HepG2 (cell line): ENCODE results near the gene PSPH. TPM values are rescaled to one million over a fixed set of nuclear protein-coding genes. Genes with fewer than 3 reads are reported as not detected.

Experiments
- ARHGAP35 ChIP-seq: sonication (generic); formaldehyde crosslinking; IDR thresholded peaks from 2 replicates; pipeline ENCODE4 v1.9.0; 2022; ENCODE audit warnings: mild to moderate bottlenecking, inconsistent platforms, moderate library complexity, missing genetic modification reagents, borderline replicate concordance
- ATF6 ChIP-seq: sonication (generic); formaldehyde crosslinking; conservative IDR thresholded peaks from 2 replicates; pipeline ENCODE4 v1.4.0; 2020; ENCODE audit warnings: missing genetic modification reagents
- HNRNPK ChIP-seq: fragments of 200-400 bp; formaldehyde crosslinking; IDR thresholded peaks from 2 replicates; pipeline ENCODE4 v1.6.1; 2018; ENCODE audit warnings: low read length, low read depth, moderate library complexity, mild to moderate bottlenecking; ENCODE audit not compliant: poor library complexity, severe bottlenecking
- RBM39 ChIP-seq: fragments of 200-400 bp; formaldehyde crosslinking; IDR thresholded peaks from one replicate; pipeline ENCODE4 v1.6.1; 2018; ENCODE audit warnings: antibody characterized with exemption, mild to moderate bottlenecking, low read depth, low read length; ENCODE audit not compliant: poor library complexity, severe bottlenecking
- RFX1 ChIP-seq: fragments of 450-650 bp; IDR thresholded peaks from 2 replicates; pipeline ENCODE4 v1.6.1; 2017
- SKI ChIP-seq: fragments of 450-650 bp; IDR thresholded peaks from one replicate; pipeline ENCODE4 v1.6.1; 2018; ENCODE audit warnings: mild to moderate bottlenecking; ENCODE audit not compliant: partially characterized antibody
- SNRNP70 ChIP-seq: fragments of 200-400 bp; formaldehyde crosslinking; IDR thresholded peaks from 2 replicates; pipeline ENCODE4 v1.6.1; 2017; ENCODE audit warnings: mild to moderate bottlenecking, low read depth, low read length, moderate library complexity
- WIZ ChIP-seq: sonication (generic); formaldehyde crosslinking; IDR thresholded peaks from 2 replicates; pipeline ENCODE4 v1.5.1; 2020; ENCODE audit warnings: mild to moderate bottlenecking, missing genetic modification reagents
- ZBTB3 ChIP-seq: sonication (generic); formaldehyde crosslinking; IDR thresholded peaks from 2 replicates; pipeline ENCODE4 v1.4.0; 2020; ENCODE audit warnings: low read depth, mild to moderate bottlenecking, moderate library complexity, missing genetic modification reagents, borderline replicate concordance
- ZNF329 ChIP-seq: sonication (generic); formaldehyde crosslinking; IDR thresholded peaks from 2 replicates; pipeline ENCODE4 v1.9.0; 2021; ENCODE audit warnings: low read depth, mild to moderate bottlenecking, missing genetic modification reagents
- ZNF484 ChIP-seq: sonication (generic); formaldehyde crosslinking; IDR thresholded peaks from 2 replicates; pipeline ENCODE4 v1.5.1; 2020; ENCODE audit warnings: mild to moderate bottlenecking, low read depth, missing genetic modification reagents, borderline replicate concordance
- ZNF562 ChIP-seq: sonication (generic); formaldehyde crosslinking; IDR thresholded peaks from 2 replicates; pipeline ENCODE4 v1.8.0; 2022; ENCODE audit warnings: missing genetic modification reagents, borderline replicate concordance
- ZNF7 ChIP-seq: IDR thresholded peaks from 2 replicates; pipeline ENCODE4 v1.6.1; 2016; ENCODE audit warnings: missing biosample characterization, missing genetic modification reagents
- ZNF761 ChIP-seq: sonication (generic); formaldehyde crosslinking; conservative IDR thresholded peaks from 2 replicates; pipeline ENCODE4 v1.4.0; 2020; ENCODE audit warnings: mild to moderate bottlenecking, missing genetic modification reagents
- polyA plus RNA-seq, 8 experiments: library from polyadenylated mRNA; depleted of rRNA in 3 of 8; stranded (reverse) in 7 of 8; unstranded in 1 of 8; fragments of >200 nt; fragmentation: Illumina TruSeq in 4 of 8; extraction: Trizol in 4 of 8; gene quantifications; 2 replicates each; pipeline versions ENCODE4 v1.2.1 to v1.2.3, GENCODE V29; 2011 to 2016; ENCODE audit warnings: low read depth in 4 of 8, missing spikeins in 1 of 8, mixed read lengths in 1 of 8; ENCODE audit not compliant: insufficient read depth in 1 of 8
- total RNA-seq, 5 experiments: library from RNA; depleted of rRNA; stranded (reverse); fragments of >200 nt; fragmentation: Illumina TruSeq; extraction: Trizol; gene quantifications; 2 replicates each; pipeline ENCODE4 v1.2.3, GENCODE V29; 2016; ENCODE audit warnings: low read depth in 1 of 5
- TF ChIP-seq, protein P1 (sequence below): sonication (generic); formaldehyde crosslinking; IDR thresholded peaks from 2 replicates; pipeline ENCODE4 v1.8.1; 2022; ENCODE audit warnings: low read depth, mild to moderate bottlenecking, missing genetic modification reagents
- TF ChIP-seq, protein P2 (sequence below), 2 experiments: sonication (generic) in 1 of 2; formaldehyde crosslinking in 1 of 2; IDR thresholded peaks; 2 replicates each; pipeline versions ENCODE4 v1.5.1 to v1.6.1; 2011 to 2020; ENCODE audit warnings: borderline replicate concordance in 1 of 2, low read depth in 1 of 2, low read length in 1 of 2, mild to moderate bottlenecking in 1 of 2, missing genetic modification reagents in 1 of 2, moderate library complexity in 1 of 2
- TF ChIP-seq, protein P3 (sequence below): sonication (generic); formaldehyde crosslinking; IDR thresholded peaks from 2 replicates; pipeline ENCODE4 v1.4.0; 2020; ENCODE audit warnings: mild to moderate bottlenecking, missing genetic modification reagents
- TF ChIP-seq, protein P4 (sequence below): sonication (generic); formaldehyde crosslinking; IDR thresholded peaks from 2 replicates; pipeline ENCODE4 v1.5.1; 2020; ENCODE audit warnings: missing genetic modification reagents, mild to moderate bottlenecking, borderline replicate concordance

PSPH gene
- total and polyA plus RNA-seq, 2 of the 13 experiments (the other 11 are each of a cell fraction or from before 2014, with no cell fraction given), result 85.5 to 124 TPM

DNA sequence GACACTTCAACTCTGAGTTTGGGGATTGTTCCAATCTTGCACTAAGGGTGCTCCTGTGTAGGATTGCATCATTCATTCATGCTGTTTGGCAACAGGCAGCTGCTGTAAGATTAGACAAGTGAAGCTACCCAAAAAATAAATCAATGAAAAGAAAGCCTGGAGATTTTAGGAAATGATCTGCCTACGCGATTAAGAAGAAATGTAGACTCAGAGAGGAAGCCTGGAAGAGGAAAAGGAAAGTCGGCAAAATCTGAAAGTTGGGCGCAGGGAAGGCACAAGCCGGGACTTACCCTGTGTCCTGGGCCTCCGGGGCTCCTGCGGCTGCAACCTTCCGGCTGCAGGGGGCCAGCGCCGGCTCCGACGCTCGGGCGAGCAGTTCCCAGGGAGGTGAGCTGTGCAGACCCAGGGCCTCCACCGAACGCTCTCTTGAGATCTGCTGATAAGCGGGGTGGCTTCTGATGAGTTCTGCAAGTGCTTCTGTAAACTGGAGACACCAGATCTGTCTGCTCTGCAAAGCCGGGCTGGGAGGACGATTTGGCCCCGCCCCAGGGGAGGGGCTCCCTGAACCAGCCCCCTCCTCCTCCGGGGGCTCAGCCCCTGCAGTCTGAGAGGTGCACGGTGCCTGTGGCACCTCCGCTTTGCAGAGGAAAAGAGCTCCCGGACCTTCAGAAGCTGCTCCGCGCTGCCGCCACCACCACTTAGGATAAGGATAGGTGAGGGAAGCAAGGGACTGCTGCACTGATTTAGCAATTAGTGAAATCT is 17.4 kb downstream of the PSPH start (continued):
- TF ChIP-seq, protein P1, sequence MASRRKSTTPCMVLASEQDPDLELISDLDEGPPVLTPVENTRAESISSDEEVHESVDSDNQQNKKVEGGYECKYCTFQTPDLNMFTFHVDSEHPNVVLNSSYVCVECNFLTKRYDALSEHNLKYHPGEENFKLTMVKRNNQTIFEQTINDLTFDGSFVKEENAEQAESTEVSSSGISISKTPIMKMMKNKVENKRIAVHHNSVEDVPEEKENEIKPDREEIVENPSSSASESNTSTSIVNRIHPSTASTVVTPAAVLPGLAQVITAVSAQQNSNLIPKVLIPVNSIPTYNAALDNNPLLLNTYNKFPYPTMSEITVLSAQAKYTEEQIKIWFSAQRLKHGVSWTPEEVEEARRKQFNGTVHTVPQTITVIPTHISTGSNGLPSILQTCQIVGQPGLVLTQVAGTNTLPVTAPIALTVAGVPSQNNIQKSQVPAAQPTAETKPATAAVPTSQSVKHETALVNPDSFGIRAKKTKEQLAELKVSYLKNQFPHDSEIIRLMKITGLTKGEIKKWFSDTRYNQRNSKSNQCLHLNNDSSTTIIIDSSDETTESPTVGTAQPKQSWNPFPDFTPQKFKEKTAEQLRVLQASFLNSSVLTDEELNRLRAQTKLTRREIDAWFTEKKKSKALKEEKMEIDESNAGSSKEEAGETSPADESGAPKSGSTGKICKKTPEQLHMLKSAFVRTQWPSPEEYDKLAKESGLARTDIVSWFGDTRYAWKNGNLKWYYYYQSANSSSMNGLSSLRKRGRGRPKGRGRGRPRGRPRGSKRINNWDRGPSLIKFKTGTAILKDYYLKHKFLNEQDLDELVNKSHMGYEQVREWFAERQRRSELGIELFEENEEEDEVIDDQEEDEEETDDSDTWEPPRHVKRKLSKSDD (CRISPR knock-in tag), result no peak
- 0 out of 2 replicates have a peak, but pooled peaks have one; percentile 30 for TF ChIP-seq ATF6
- TF ChIP-seq RFX1, result no peak
- TF ChIP-seq ARHGAP35, result peak; percentile 53; the same call in 1 of the 2 replicates
- no peak for TF ChIP-seq HNRNPK
- no peak for TF ChIP-seq ZNF484 (CRISPR knock-in tag)
- TF ChIP-seq, protein P2, sequence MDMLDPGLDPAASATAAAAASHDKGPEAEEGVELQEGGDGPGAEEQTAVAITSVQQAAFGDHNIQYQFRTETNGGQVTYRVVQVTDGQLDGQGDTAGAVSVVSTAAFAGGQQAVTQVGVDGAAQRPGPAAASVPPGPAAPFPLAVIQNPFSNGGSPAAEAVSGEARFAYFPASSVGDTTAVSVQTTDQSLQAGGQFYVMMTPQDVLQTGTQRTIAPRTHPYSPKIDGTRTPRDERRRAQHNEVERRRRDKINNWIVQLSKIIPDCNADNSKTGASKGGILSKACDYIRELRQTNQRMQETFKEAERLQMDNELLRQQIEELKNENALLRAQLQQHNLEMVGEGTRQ (IDR thresholded peaks at IDR 0.05; ENCODE audit: low read depth, low read length), result no peak
- TF ChIP-seq, protein P2 (CRISPR knock-in tag; IDR thresholded peaks at IDR 0.05; ENCODE audit: borderline replicate concordance), result peak; percentile 42; the same call in 1 of the 2 replicates
- TF ChIP-seq RBM39, result peak; percentile 90
- no peak for TF ChIP-seq WIZ (CRISPR knock-in tag)
- TF ChIP-seq, protein P3, sequence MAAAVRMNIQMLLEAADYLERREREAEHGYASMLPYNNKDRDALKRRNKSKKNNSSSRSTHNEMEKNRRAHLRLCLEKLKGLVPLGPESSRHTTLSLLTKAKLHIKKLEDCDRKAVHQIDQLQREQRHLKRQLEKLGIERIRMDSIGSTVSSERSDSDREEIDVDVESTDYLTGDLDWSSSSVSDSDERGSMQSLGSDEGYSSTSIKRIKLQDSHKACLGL (CRISPR knock-in tag), result no peak
- TF ChIP-seq ZNF761, result 0 out of 2 replicates have a peak, but pooled peaks have one; percentile 13
- TF ChIP-seq ZNF562 (CRISPR knock-in tag), result no peak
- no peak for TF ChIP-seq SNRNP70
- TF ChIP-seq SKI, result no peak
- 0 out of 2 replicates have a peak, but pooled peaks have one; percentile 66 for TF ChIP-seq ZBTB3 (CRISPR knock-in tag)
- TF ChIP-seq, protein P4, sequence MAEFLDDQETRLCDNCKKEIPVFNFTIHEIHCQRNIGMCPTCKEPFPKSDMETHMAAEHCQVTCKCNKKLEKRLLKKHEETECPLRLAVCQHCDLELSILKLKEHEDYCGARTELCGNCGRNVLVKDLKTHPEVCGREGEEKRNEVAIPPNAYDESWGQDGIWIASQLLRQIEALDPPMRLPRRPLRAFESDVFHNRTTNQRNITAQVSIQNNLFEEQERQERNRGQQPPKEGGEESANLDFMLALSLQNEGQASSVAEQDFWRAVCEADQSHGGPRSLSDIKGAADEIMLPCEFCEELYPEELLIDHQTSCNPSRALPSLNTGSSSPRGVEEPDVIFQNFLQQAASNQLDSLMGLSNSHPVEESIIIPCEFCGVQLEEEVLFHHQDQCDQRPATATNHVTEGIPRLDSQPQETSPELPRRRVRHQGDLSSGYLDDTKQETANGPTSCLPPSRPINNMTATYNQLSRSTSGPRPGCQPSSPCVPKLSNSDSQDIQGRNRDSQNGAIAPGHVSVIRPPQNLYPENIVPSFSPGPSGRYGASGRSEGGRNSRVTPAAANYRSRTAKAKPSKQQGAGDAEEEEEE (CRISPR knock-in tag), result no peak
- 0 out of 2 replicates have a peak, but pooled peaks have one; percentile 60 for TF ChIP-seq ZNF329 (CRISPR knock-in tag)
- no peak for TF ChIP-seq ZNF7 (CRISPR knock-in tag)
